ENCODE results near the gene VTI1A. TPM values are rescaled to one million over a fixed set of nuclear protein-coding genes. Genes with fewer than 3 reads are reported as not detected.

The VTI1A gene
- total RNA-seq = 105 TPM

DNA sequence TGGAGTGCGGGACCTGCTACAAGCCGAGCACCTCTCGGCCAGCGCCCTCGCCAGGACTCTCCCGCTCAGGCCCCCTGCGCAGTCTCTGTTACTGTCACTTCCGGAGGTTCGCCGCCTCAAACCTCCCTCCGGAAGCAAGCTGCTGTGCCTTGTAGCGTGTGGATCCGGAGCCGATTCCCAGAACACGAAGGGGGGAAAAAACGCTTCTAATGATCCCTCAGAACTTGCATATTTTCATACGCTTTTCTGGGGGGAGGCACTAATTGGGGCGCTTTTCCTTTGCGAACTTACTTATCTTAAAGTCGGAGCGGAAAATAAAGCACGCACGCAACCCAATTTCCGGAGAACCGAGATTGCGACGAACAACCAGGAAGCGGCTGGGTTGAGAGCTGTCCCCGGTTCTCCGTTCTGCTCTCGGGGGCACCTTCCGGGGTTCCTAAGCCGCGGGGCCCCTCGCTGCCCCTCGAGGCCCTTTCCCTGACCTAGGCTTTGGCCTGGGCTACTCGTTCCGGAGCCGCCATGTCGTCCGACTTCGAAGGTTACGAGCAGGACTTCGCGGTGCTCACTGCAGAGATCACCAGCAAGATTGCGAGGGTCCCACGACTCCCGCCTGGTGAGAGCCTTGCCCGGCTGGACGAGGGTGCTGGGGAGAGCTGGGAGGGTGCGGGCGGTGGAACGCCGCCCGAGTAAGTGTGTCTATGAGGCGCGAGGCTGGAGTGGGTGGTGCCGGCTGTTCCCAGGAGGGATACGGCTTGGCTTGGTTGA lies at the start of gene VTI1A, which contains the start of gene ZDHHC6:
TSS of gene VTI1A (plus strand) at position 361 of the 765 bp plus-strand sequence. CDS start at position 520, 159 bp downstream.
TSS of gene ZDHHC6 (minus strand) at position 60 of the 765 bp plus-strand sequence. CDS start 1,478 bp downstream, outside the sequence.

Small RNA genes lying within 50 kb of the gene (small RNA-seq; reads per million reads assigned to genes)
- gene AC022018.1 (ENCODE audit: low replicate concordance) = not detected
- gene MIR4295 (ENCODE audit: low replicate concordance) = not detected

Other genes with a start within 250 kb of the VTI1A start
- not detected for gene TECTB, start 163.8 kb upstream of the VTI1A start, total RNA-seq
- gene ACSL5, start 73.1 kb upstream of the VTI1A start, total RNA-seq = 1.3 TPM
- gene ZDHHC6, start 301 bp upstream of the VTI1A start, total RNA-seq = 28.5 TPM

Measured in parietal lobe (tissue), 2 donors.